NCI-H2029 (cell line): Measurements from ENCODE around the gene PLA2G2C.

Experiments
- DNase-seq: peaks from one replicate; lab custom pipeline; 2025; lab: John Stamatoyannopoulos, UW

The PLA2G2C gene

DNA sequence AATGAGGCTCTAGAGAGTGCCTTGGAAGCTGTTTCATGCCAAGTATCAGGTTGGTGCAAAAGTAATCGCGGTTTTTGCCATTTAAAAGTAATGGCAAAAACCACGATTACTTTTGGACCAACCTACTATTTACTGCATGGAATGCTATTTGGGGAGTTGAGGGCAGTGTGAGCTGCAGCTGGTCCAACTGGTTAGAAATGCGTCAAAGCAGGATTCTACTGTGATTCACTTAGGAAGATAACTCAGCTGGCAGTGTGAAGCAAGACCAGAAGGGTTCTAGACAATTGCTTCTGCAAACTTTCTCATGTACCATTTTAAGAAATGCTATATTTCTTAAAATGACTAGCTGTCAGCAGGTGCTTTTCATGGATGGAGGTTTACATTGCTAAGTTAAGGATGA, 21.2 kb upstream of the PLA2G2C start:
- DNase-seq, result no peak

GRCh38 chr1:20202166-20202565, 15.8 kb upstream of the PLA2G2C start:
- DNase-seq, result no peak

DNA sequence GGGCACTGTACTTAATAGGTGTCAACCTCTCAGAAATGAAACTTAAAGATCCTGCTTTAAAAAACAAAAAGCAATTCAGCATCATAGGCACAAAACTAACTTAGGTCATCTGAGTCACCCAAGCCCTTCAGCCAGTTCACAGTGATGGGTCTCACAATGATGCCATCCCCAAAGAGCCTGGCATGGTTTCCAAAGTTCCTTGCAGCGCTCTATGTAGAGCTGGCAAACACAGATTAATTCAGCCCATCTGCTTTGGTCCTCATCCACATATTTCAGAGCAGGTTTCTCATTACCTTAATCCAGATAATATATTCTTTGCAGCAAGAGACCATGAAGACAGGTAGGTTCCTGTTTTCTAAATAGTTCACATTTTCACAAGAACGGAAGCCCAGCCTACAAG, 14.6 kb upstream of the PLA2G2C start:
- no peak for DNase-seq

DNA sequence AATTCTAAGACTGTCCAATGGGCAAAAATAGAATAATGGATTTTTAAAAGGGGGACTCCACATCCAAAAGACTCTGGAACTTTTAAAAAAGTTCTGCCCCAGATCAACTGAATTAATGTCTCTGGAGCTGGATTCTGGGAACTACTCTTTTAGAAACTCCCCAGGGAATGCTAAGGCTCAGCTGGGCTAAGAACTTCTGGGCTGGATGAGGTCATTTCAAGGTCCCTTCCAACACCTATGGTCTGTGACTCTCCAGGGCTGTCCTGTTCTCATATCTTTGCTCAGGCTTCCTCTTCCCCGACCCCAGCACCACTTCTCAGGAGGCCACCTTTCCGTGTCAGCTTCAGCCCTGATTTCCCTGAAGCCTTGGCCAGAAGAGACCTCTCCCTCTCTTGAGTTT, 13.5 kb upstream of the PLA2G2C start:
- DNase-seq, result no peak

GRCh38 chr1:20199403-20199802, 13.1 kb upstream of the PLA2G2C start:
- no peak for DNase-seq

DNA sequence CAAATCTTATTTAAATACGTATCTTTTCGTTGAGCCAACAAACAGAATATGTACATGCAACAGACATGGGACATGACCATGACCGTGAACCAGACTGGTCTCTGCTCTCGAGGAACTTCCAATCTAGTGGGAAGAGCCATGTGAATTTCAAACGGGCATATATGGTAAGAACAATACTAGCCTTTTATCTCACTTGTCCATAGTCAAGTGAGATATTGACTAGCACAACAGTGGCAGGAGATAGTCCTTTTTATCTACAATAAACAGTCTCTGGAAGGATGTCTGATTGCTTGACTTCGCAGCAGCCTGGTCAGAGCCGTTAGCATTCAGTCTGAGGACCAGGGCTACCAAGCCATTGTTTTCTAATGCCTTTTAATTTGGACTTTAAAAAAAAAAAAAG, 12.6 kb upstream of the PLA2G2C start:
- no peak for DNase-seq

DNA sequence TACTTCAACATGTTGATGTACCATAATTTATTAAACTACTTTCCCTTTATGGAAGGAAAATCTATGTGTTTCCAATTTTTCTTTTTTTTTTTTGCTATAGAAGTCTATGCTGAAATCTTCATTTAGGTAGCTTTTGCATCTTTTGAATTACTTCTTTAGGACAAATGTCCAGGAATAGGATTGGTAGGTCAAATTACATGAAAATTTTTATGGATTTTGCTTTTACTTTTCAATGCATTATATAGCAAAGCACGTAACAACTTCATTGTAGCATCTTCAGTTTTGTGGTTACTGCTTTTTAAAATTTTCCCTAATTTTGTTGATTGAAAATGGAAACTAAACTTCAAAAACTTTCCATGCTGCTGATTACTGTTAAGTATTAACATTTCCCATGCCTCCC, 12.0 kb upstream of the PLA2G2C start:
- DNase-seq, result no peak

- no peak for DNase-seq
These were observed 11.0 kb upstream of the PLA2G2C start for GRCh38 chr1:20197329-20197791.

DNA sequence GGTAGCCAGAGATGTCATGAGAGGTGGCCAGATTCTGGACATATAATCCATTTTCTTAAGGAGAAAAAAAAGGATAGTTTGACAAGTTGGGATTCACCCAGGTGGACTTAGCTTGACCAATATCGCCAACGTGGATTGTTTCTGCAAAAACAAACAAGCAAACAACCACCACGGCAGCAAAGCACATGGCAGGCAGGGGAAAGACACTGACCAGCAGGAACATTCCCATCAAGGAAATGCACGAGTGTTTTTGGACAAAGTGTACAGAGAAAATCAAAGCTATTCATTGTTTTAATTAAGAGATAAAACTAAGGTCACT, 9.1 kb upstream of the PLA2G2C start:
- DNase-seq, result no peak

GRCh38 chr1:20194757-20195461, 8.6 kb upstream of the PLA2G2C start:
- no peak for DNase-seq

- DNase-seq, result no peak
These were observed 7.9 kb upstream of the PLA2G2C start for GRCh38 chr1:20194224-20194623.

GRCh38 chr1:20192871-20193411, 6.6 kb upstream of the PLA2G2C start:
- DNase-seq, result no peak

DNA sequence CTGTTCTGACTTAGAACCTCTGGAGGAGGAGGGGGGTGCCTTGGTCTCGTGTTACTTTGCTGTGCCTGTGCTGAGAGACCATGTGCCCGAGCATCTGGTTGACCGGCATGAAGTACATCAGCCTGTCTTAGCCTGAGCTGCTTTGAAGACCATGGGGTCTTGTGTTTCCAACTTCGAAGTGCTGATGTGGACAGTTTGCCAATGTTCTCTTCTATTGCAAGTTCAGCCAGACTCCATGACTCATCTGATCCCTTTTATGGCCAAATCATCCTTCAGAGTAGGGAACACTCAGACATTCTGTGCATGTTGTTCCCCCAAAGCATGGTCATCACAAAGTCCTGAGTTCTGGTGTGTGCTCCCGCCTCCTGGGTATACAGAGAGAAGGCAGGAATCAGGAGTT, 6.0 kb upstream of the PLA2G2C start:
- no peak for DNase-seq

- no peak for DNase-seq
These were observed 5.0 kb upstream of the PLA2G2C start for GRCh38 chr1:20191266-20191825.

- DNase-seq, result no peak
These were observed 4.2 kb upstream of the PLA2G2C start for GRCh38 chr1:20190256-20191160.

DNA sequence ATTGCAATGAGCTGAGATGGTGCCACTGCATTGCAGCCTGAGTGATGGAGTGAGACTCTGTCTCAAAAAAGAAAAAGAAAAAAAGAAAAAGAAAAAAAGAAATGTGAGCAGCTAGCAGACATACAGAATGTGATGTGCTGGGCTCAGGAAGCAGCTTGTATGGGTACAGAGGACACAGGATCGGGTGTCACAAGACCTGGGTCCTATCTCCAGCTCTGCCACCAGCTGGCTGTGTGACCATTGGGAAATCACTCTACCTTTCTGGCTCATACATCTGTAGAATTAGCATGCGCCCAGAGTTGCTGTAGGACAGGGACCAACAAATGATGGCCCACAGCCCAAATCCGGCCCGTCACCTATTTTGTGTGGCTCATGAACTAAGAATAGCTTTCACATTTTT, 3.3 kb upstream of the PLA2G2C start:
- DNase-seq, result no peak

DNA sequence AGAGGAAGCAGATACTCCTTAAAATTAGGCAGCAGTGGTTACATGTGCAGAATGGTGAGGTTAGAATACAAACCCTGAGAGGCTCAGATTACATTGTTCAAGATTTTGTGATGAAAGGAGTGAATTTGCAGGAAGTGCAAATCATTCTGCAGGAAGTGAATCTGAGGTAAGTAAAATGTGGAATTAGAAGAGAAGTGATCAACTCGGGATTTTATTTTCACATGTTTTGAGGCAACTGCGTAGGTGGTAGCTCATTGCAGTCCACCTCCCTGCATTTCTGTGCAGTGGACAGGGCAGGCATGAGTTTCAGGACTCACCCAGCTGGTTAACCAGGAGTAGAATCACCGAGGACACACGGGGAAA, 2.1 kb upstream of the PLA2G2C start:
- DNase-seq, result no peak

DNA sequence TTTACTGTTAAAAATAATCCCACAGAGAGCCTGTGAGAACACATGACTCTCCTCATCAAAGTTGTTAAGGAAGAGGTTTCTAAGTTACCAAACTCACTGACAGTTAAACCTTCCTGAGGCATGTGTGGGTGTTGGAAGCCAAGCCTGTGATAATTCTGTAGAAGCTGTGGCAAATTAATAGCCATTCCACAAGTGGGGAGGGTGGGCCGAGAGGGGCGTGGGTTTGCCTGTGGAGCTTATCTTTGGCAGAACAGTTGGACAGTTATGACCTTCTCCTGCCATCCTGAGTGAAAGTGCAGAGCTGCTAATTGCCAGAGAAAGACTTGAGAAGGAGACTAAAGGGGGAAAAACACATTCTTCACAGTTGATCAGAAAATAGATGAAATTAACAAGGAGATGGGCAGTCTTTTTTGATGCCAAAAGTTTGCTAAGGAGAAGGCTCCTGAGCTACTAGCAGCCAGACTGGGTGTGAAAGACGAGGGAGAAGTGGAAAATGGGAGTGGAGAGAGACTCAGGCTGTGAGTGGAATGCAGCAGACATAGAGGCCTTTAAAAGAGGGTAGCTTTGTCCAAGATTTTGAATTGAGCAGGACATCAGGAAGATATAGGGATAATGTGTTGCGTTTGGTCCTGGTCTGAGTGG, 1.6 kb upstream of the PLA2G2C start:
- no peak for DNase-seq

DNA sequence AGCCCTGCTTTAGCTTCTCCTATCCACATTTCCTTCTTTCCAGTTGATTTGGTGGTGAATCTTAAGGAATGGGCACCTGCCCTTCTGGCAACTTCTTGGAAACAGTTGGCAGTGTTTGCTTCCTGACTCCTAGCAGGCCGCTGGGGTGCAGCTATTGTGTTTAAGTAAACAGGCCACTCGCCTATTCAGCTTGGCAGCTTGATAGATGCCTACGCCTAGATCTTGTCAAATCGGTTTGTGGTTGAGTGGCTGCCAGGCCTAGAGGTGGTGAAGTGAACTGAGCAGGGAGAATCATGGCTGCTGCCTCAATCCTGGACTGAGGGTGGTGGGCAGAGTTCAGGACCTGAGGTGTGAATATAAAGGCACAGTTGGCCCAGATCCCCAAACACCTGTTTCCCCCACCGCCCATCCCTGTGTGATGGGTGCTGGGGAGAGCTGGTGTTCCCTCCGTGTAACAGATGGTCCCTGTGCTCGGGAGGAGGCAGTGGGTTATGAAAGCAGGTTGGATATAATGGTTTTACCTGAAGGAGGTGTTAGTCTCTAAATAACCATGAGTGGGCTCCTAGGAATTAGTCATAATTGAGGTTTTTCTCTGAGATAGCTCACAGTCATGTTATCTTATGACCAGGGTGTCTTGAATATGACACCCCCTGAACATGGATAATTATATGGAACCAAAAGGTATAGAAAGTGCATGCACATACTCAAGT, 940 bp upstream of the PLA2G2C start:
- peak; percentile 18 for DNase-seq

DNA sequence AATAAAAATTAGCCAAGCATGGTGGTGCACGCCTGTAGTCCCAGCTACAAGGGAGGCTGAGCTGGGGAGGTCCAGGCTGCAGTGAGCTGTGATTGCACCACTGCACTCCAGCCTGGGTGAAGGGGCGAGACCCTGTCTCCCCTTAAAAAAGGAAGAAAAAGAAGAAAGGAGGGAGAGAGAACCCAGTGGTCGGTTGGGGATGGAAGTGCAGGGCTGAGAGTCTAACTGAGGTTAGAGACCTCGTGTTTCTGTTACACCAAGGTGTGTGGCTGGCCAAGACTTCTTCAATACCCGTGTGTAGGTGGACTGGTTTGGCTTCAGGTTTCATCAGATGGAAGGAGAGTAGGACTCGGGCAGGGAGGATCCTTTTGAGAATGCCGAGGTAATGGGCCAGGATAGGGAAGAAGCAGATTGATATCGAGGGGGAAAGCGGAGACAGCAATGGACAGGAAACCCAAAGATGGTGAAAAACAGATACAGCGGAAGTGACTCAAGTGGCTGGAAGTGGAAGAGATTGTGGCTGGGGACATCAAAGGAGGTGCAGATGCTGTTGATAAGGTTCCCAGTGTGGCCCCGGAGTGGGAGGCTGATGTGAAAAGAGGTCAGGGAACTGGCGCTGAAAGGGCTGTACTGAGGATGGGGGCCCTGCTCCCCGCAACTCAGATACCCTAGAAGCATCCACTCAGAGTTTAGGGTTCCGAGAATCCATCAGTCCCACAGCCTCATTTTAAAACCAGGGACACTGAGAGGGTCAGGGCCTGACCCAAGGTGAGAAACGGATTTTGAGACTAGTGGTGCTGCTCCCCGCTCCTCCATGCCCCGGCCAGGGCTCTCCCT, 1.1 kb downstream of the PLA2G2C start:
- no peak for DNase-seq

- no peak for DNase-seq
These were observed 1.8 kb downstream of the PLA2G2C start for GRCh38 chr1:20184481-20184900.
